GM21447 (cell line): ENCODE measurements around the gene ABHD14A.

Experiments used
- ATAC-seq: cut with Tn5 transposase; IDR thresholded peaks from one replicate; pipeline ENCODE4 v1.9.1; 2021; ENCODE audit not compliant: unreplicated experiment

Gene ABHD14A

DNA sequence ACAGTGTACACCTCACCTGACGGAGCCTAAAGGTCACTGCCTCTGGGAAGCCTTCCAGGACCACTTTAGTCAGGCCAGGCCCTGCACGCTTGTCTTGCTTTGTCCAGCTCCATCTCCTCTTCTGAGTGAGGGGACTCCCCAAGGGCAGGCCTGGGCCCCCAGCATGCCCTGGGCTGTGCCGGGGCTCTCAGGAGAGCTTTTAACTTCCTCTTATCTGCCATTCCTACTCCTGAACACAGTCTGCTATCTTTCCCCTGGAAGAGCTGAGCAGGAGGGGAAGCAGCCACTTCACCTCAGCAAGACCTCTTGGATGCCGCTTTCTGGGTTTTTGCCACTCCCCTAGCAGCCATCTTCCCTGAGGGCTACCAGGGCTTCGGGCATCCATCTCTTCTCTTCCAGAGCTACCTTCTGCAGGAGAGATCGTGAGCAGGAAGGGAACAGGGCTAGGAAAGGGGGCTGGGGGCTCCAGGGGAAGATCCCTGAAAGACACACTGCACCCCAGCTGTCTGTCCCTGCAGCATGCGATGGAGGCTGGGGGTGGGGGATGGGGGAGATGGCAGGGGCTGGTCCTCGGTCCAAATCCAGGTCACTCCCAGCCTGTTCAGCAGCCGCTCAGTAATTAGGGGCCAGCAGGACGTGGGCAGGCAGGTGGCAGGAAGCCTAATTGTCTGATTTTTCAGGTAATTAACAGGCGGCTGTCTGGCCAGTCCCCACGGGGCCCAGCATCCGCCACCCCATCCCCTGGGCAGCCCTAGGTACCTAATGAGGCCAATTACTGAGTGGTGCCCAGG, 40.8 kb downstream of the ABHD14A start:
- ATAC-seq = no peak

DNA sequence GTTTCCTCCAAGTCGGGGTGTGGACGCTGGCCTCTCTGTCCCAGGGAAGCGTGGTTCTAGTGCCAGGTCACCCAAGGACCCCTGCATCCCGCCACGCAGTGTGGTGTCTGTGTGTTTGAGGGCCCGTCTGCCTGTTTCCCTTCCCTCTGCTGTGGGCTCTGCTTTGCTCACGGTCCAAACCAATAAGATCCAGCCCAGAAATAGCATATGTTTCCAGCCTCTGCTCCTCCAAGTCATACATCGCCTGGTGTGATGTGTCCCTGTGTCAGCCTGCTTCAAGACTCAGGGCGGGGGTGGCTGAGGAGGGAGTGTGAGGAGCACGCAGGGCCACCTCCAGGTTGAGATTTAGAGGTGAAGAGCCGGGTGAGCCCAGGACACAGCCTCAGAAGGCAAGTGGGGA, 42.7 kb downstream of the ABHD14A start:
- no peak for ATAC-seq

DNA sequence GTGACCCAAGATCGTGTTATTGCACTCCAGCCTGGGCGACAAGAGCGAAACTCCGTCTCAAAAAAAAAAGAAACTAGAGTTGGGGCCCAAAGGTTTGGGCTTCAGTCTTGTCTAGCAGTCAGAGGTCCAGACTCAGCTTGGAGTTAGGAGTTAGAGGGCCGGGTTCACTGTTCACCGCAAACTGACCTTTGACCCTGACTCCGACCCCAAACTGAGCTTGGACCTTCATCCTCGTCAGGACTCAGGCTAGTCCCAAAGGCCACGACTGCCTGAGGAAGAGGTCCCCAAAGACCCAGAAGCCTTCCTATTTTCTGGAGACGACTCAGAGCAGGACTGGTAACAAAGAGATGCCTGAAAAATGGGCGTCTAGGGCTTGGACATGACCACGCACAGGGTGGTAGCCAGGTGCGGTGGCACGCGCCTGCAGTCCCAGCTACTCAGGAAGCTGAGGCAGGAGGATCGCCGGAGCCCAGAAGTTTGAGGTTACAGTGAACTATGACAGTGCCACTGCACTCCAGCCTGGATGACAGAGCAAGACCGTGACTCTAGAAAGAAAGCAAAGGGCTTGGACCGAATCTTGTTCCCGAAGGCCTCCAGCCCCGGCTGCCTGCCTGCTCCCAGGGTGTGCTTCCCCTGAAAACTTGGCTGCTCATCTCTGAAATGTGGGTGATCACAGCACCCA, 43.6 kb downstream of the ABHD14A start:
- no peak for ATAC-seq

DNA sequence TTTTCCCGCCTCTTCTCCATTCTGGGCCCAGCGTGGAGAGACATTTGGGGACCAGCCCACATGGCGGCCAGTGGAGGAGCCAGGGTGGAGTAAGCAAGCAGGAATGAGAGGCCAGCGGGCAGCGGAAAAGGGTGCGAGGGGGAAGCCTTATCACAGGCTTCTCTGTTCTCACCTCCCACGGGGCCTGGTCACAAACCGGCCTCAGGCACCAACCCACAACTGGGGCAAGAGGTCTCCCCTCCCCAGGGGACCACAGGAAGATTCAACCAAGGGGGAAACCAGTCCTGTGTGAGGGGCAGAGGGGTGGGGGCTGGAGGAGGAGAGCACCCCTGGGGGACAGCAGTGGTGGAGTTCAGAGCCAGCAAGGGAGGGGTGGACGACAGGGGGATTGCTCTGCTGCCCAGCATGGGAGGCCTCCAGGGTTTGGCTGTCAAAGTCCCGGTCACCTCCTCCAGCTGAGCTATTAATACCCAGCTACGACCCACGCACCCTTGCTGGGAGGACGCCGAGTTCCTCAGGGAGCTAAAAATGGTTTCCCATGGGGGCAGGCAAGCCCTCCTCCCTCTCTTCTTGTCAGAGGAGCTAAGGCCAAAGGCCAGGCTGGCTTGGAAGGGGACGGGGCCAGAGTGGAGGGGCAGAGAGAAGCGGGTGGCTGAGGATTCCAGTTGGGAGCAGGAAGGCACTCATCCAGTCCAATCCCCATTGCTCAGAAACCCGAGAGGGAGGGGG, 44.7 kb downstream of the ABHD14A start:
- ATAC-seq = no peak

DNA sequence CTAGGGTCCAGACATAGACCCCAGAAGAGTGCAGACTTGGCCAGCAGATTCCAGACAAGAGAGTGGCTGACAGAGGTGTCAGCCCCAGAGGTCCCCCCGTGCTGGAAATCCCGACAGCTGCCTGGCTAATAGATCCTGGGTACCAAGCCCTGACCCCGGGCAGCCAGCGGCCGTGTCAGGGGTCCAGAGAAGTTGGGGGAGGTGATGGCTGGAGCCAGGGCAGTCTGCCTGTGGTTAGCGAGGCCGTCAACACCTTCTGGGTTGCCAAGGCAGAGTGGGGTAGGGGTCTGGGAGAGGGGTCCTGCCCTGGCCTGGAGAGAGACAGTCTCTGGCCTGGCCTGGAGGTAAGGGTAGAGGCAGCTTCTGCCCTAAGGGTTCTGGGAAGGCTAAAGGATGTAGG, 45.9 kb downstream of the ABHD14A start:
- no peak for ATAC-seq

DNA sequence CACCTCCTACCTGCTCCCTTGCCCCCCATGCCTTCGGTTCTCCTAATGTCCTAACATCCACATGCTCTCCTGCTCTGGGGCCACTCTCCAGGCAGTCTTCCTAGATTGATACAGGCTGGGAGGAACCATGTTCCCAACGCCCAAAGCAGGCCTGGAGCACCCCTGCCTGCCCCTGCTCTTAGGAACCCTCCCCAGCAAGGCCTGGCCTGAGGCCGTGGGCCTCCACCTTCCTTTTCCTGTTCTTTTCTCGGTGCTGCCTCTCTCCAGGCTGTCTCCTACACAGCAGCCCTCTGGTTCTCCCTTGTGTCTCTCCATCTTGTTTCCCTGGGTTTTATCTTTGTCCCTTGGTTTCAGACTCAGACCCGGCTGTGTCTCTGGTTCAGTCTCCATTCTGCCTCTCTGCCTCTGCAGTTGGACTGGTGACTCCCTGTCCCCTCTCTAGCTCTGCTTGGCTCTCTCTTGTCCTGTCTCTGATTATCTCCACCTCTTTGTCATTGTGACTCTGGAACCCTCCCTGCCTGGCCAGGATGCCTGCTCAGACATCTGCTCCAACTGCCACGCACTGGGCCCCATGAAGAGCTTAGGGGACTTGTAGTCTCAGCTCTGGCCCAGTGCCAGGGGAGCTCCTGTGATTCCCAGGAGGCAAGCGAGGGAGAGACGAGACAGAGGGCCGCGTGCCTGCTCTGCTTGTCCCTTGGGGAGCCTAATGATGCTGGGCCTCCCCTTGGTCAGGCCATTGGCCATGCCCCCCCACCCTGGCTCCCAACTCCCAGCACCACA, 46.8 kb downstream of the ABHD14A start:
- no peak for ATAC-seq

DNA sequence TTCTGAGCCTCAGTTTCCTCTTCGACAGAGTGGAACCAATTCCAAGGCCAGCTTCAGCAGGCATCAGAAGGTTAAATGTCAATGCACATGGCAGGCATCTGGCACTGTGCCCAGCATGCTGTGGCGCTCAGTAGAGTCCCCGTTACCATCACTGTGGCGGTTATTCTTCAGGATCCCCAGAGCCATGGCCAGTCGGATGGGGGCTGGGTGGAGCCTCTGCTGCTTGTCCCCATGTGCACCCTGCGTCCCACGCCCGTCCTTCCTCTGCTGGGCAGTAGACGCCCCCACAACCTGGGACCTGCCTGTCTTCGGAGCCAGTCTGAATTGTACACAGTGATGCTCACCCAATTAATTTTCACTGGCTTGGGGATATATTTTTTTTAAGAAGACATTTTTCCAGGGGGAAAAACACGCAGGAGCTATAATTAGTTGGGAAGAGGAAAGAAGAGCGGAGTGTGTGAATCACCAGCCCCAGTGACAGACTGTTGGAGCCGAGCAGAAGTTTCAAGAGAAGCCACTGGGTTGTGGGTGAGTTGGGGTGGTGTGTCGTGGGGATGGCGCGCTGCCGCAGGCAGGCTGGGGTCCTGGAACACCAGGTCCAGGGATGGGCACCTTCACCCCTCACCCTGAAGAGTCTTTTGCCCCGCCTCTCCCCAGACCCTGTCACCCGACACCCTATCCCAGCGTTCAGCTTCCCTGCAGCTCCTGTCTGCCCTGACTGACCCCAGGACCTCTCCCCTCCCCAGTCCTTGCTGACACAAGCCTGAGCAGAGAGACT, 47.6 kb downstream of the ABHD14A start:
- no peak for ATAC-seq

DNA sequence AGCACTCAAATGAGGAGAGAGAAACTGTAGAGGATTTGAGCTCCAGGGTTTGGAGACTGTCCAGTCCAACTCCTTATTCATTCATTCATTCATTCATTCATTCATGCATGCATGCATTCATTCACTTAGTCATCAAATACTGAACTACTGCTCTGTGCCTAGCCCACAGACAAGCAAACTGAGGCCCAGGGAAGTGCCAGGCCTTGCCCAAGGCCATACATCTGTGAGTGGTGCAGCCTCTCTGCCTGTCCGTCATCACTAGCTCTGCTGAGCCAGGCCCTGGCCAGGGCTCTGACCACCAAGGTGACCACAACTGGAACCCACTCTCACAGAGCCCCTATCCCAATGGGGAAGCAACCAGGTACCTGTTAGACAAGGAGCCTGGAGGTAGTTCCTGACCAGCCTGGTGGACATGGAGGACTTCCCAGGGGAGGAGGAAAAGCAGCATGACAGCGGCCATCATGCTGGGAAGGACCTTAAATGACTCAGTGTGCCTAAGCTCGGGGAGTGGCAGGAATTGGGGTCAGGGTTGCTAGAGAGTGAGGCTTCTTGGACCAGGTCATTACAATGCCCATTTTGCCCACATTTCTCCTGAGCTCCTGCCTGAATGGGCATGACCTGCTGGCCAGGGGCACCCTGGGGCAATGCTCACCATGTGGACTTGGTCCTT, 48.4 kb downstream of the ABHD14A start:
- no peak for ATAC-seq

DNA sequence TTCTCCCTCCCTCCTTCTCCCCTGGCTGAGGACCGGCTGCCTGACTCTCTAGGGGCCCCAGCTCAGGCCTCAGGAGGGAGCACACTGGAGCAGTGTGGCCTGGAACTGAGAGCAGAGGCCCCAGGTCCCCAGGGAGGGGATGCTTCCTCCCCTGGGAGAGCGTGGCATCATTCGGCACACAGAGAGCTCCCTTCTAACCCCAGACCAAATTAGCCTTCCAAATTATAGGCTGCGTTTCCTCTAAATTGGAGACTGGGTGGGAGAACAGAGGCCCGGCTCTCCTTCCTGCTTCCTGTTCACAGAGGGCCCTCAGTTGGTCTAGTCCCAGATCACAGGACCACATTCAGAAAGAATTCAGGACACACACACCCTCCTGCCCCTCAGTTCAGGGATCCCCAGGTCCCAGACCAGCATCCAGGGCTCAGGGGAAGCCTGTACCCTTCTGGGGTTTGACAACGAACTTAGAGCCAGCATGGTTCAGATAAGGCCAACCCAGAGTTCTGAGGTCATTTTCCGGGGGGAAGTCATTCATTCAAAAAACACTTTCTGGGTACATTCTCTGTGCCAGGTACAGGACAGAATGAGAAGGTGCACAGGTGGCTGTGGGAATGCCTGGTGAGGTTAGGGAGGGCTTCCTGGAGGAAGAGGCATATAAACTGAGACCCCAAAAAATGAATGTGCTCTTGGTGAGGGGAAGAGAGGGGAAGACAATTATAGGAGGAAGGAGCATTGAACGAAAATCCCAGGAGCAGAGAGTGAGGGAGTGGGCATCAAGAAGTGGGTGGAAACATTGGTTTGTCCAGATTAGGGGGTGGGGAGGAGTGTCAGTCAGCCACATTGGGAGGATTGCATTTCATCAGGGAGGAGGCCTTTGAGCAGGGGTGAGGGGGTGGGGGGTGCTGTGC, 49.2 kb downstream of the ABHD14A start:
- peak; percentile 73 for ATAC-seq

DNA sequence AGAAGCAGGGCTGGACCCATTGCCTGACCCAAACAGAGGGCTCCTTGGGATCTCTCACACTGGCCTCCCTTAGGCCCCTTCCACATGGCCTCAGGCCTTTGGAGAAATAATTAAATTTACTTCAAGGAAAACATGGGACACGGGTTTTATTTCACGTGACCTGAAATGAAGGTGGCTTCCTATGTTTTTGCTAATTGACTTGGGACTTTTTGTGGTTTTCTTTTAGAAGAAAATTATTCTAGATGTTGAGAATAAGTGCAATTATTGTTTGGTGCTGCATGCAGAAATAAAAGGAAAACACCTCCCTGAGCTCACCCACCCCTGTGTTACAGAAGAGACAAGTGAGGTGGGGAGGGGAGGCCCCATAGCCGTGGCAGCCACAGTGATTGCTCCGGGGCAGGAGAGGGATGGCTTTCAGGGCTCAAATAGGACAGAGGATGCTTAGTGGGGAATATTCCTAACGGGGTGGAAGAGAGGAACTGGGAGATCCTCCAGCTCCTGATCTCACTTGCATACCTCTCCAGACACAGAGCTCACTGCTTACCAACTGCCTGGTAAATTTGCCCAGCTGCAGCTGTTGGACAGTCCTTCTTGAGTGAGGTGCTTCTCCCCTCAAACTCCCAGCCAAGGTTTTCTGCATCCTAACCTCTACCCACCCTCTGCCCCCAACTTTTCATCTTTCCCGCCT, 50.0 kb downstream of the ABHD14A start:
- ATAC-seq = no peak

DNA sequence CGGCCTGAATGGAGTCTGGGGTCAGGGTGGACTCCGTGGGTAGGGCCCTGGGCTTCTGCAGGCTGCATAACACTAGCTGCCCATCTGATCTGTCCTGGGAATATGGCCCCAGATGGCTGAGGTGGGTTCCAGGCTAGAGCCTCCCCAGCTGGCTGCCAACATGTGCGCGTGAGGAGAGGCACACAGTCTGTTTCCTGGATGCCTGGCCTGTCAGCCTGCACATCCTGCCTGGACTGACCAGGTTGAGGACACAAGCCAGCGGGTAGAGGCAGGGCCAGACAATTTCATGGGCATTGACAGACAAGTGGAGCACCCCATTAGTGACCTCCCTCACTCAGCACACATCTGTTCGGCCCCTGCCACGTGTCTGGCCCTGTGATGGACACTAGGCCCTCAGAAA, 50.6 kb downstream of the ABHD14A start:
- ATAC-seq = no peak

DNA sequence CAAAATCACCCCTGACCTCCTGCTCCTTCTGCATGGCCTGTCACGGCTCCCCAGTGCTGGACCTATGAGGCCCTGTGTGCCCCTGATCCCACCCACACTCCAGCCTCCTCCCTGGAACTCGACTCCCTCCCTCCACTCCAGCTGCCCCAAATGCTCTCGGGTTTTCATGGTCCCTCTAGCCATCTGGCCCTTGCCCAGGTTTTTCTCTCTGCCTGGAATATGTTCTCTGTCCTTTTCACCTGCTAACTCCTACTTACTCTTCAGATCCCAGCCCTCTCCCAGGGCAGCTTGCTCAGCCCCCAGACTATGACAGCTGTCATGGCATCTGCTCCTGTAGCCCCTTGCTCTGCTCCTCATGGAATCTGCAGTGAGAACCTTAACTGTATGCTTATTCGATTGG, 51.2 kb downstream of the ABHD14A start:
- no peak for ATAC-seq

DNA sequence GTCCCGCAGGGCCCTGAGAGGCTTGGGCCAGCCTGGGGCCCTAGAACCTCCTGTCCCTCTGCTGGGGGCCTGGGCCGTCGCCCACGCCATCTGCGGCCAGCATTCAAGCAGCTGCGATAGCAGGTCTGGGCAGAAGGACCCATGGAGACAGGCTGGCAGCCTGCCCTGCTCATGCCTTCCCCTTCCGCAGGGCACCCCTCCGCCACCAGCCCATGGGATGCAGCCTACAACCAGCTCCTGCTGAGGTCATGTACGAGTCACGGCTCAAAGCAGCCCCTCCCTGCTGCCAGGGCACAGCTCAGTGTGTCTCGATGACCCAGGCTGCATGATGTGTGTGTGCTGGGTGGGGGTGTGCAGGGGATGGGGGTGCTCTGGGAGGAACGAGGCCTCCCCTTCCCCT, 53.7 kb downstream of the ABHD14A start:
- no peak for ATAC-seq

DNA sequence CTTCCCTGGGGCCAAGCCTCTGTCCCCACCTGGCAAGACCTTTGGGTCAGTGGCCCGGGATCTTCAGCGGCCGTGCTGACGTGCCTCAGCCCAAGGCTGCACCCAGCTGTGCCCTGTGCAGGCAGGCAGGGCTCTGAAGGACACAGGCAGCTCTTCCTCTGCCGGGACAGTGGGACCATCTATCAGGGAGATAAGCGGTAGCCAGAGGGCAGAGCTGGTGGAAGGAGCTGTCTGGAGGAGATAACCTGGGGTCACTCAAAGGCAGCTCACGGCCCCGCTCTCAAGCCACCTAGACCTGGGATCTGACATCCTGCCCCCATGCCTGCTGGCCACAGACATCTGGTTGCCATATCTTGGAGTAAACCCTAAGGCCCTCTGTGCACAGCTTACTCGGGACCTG, 54.2 kb downstream of the ABHD14A start:
- no peak for ATAC-seq

DNA sequence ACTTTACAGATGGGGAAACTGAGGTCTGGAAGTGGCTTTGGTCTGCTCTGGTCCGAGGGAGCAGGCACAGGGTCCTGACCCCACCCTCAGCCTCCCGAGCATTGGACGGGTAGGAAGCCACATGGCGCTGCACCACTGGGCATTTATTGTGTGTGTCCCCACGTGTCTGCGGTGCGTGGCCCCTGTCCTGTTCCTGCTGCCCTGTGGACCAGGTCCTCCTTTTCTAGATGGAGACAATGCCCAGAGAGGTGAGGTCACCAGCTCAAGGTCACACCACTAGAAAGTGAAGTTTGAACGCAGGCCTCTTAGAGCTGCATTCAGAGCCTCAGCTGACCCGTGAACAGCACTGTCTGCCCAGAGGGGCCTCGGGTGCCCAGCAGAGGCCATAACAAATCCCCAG, 54.7 kb downstream of the ABHD14A start:
- no peak for ATAC-seq
